Right lobe of liver (tissue), 4 donors: ENCODE measurements around the gene GRB14.

Experiments
- CTCF ChIP-seq, 4 donors: fragments of 200-600 bp in 3 of 4; fragments of 450-650 bp in 1 of 4; IDR thresholded peaks; one replicate each; pipeline versions ENCODE4 v1.5.1 to v1.8.0; 2016 to 2022; ENCODE audit warnings: antibody characterized with exemption in 4 of 4, mild to moderate bottlenecking in 2 of 4
- POLR2A ChIP-seq: fragments of 450-650 bp; IDR thresholded peaks from one replicate; pipeline ENCODE4 v1.6.1; 2017; ENCODE audit warnings: antibody characterized with exemption, mild to moderate bottlenecking
- donor health status: DM: no; HTN: no; CAD: no.
- donor health status: DM: no; HTN: no; CAD: no.
- donor health status: DM: no; HTN: yes; CAD: no.

- TF ChIP-seq CTCF (IDR thresholded peaks at IDR 0.05) (no peak), POLR2A (no peak)
Observed at GRCh38 chr2:164515030-164515429, 106.3 kb downstream of the GRB14 start.
